LHCN-M2 (cell line): ENCODE measurements around the gene UBA6. TPM values are rescaled to one million over a fixed set of nuclear protein-coding genes. Genes with fewer than 3 reads are reported as not detected.
"Not testable (repeated sequence)": the region's sequence is repeated elsewhere in the genome, so short reads cannot be mapped to it uniquely, and the experiment has no call there.

Experiments
- DNase-seq: peaks from one replicate; pipeline ENCODE4 v3.0.0-alpha.2; 2012; ENCODE audit warnings: low read depth
- total RNA-seq: library from RNA; depleted of rRNA; stranded (reverse); fragments of >200 nt; gene quantifications from 2 replicates; pipeline ENCODE4 v1.2.3, GENCODE V29; 2014

Gene UBA6
- total RNA-seq, 1 experiment from 2014 or later, result 174 TPM

GRCh38 chr4:67674098-67674497 is 26.9 kb downstream of the UBA6 start:
- no peak for DNase-seq

GRCh38 chr4:67668315-67668714 is 32.6 kb downstream of the UBA6 start:
- no peak for DNase-seq

GRCh38 chr4:67660418-67660817 is 40.5 kb downstream of the UBA6 start:
- DNase-seq, result no peak

GRCh38 chr4:67659065-67659464 is 41.9 kb downstream of the UBA6 start:
- DNase-seq, result no peak

- no peak for DNase-seq
These were observed 42.7 kb downstream of the UBA6 start for GRCh38 chr4:67658302-67658701.

- DNase-seq, result no peak
These were observed 49.4 kb downstream of the UBA6 start for GRCh38 chr4:67651536-67651935.

- no peak for DNase-seq
These were observed 62.8 kb downstream of the UBA6 start for GRCh38 chr4:67638136-67638535.

- DNase-seq, result not testable (repeated sequence)
These were observed 64.0 kb downstream of the UBA6 start for GRCh38 chr4:67636978-67637377.

GRCh38 chr4:67635331-67635730 is 65.6 kb downstream of the UBA6 start:
- no peak for DNase-seq

- no peak for DNase-seq
These were observed 66.2 kb downstream of the UBA6 start for GRCh38 chr4:67634741-67635140.

GRCh38 chr4:67632492-67632891 is 68.5 kb downstream of the UBA6 start:
- DNase-seq, result no peak

GRCh38 chr4:67624939-67625338 is 76.0 kb downstream of the UBA6 start:
- no peak for DNase-seq

- no peak for DNase-seq
These were observed 84.5 kb downstream of the UBA6 start for GRCh38 chr4:67616478-67616877.

GRCh38 chr4:67615119-67615518 is 85.8 kb downstream of the UBA6 start:
- DNase-seq, result no peak

- DNase-seq, result no peak
These were observed 86.8 kb downstream of the UBA6 start for GRCh38 chr4:67614186-67614585.

GRCh38 chr4:67608027-67608426 is 92.9 kb downstream of the UBA6 start:
- no peak for DNase-seq

GRCh38 chr4:67604749-67605148 is 96.2 kb downstream of the UBA6 start:
- no peak for DNase-seq

GRCh38 chr4:67604029-67604381 is 97.0 kb downstream of the UBA6 start:
- no peak for DNase-seq

GRCh38 chr4:67603310-67604028 is 97.5 kb downstream of the UBA6 start:
- no peak for DNase-seq

- DNase-seq, result no peak
These were observed 107.2 kb downstream of the UBA6 start for GRCh38 chr4:67593741-67594175.

GRCh38 chr4:67587156-67587555 is 113.8 kb downstream of the UBA6 start:
- DNase-seq, result no peak

GRCh38 chr4:67584496-67584895 is 116.5 kb downstream of the UBA6 start:
- no peak for DNase-seq

GRCh38 chr4:67581913-67582312 is 119.0 kb downstream of the UBA6 start:
- no peak for DNase-seq
